Measurements from ENCODE around the gene SHISA6.

SHISA6 gene

DNA sequence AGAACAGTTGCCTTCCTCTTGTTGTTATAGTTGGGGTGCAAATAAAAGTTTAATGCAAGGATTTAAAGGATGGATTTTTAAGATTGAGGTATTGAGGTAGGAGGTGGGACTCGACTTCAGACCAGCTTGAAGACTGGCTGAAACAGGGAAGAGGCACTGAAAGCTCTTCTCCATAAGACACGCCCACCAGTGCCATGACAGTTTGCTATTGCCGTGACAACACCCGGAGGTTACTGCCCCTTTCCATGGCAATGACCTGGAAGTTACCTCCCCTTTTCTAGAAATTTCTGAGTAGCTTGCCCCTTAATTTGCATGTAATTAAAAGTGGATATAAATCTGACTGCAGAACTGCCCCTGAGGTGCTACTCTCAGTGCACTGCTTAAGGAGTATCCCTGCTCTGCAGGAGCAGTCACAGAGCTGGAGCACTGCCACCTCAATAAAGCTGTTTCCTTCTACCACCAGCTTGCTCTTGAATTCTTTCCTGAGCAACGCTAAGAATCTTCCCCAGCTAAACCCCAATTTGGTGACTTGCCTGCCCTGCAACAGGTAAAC lies 122.6 kb downstream of the SHISA6 start:
- in situ Hi-C loops (cut with MboI; ENCODE audit: low pct_unique_long_range_greater_than_20kb, low sequenced_read_pairs, unreplicated experiment): no loop called here
- no peak for DNase-seq (ENCODE audit: low spot score)
- TF ChIP-seq, protein P1, sequence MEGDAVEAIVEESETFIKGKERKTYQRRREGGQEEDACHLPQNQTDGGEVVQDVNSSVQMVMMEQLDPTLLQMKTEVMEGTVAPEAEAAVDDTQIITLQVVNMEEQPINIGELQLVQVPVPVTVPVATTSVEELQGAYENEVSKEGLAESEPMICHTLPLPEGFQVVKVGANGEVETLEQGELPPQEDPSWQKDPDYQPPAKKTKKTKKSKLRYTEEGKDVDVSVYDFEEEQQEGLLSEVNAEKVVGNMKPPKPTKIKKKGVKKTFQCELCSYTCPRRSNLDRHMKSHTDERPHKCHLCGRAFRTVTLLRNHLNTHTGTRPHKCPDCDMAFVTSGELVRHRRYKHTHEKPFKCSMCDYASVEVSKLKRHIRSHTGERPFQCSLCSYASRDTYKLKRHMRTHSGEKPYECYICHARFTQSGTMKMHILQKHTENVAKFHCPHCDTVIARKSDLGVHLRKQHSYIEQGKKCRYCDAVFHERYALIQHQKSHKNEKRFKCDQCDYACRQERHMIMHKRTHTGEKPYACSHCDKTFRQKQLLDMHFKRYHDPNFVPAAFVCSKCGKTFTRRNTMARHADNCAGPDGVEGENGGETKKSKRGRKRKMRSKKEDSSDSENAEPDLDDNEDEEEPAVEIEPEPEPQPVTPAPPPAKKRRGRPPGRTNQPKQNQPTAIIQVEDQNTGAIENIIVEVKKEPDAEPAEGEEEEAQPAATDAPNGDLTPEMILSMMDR (IDR thresholded peaks at IDR 0.05; ENCODE audit: extremely low read depth, insufficient read depth, missing control alignments): no peak

DNA sequence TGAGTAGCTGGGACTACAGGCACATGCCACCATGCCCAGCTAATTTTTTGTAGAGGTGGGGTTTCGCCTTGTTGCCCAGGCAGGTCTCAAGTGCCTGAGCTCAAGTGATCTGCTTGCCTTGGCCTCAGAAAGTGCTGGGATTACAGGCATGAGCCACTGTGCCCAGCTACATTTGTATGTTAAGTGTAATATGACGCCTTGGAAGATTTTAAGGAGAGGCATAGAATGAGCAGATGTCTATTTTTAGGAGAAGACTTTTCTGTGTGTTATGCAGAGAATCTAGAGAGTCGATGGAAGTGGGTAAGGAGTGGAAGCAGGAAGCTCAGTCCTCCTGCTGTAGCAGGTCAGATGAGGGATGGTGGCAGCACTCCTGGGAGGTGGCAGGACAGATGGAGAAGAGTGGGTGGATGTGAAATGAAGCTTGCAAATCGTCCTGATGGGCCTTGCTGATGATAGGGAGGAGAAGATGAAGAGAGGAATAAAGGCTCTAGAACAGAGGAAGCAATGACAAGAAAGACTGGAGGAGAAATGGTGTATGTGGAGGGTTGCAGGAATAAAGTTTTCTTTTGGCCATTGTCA lies 125.3 kb downstream of the SHISA6 start:
- in situ Hi-C loops (cut with MboI; ENCODE audit: low pct_unique_long_range_greater_than_20kb, low sequenced_read_pairs, unreplicated experiment): no loop called here
- no peak for DNase-seq (ENCODE audit: low spot score)
- TF ChIP-seq, protein P1 (IDR thresholded peaks at IDR 0.05; ENCODE audit: extremely low read depth, insufficient read depth, missing control alignments): no peak

DNA sequence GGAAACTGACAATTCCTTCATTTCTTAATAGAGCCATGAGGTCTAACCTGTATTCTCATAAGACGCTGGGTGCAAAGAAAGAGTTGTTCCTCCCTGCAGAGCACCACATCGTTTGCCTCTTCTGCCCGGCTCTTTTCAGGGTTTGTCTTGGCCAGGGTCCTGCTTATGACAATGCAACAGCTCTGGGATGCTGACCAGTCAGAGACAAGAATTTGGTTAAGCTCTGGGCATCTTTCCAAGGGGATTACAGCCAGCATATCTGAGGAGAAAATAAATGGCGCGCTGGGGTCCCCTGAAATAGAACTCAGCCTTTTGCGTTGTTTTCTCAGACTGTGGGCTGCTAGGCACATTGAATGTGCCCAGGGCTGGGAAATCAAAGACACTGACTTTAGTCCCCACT lies 128.6 kb downstream of the SHISA6 start:
- DNase-seq (ENCODE audit: low spot score): no peak
- in situ Hi-C loops (cut with MboI; ENCODE audit: low pct_unique_long_range_greater_than_20kb, low sequenced_read_pairs, unreplicated experiment): no loop called here
- TF ChIP-seq, protein P1 (IDR thresholded peaks at IDR 0.05; ENCODE audit: extremely low read depth, insufficient read depth, missing control alignments): no peak

DNA sequence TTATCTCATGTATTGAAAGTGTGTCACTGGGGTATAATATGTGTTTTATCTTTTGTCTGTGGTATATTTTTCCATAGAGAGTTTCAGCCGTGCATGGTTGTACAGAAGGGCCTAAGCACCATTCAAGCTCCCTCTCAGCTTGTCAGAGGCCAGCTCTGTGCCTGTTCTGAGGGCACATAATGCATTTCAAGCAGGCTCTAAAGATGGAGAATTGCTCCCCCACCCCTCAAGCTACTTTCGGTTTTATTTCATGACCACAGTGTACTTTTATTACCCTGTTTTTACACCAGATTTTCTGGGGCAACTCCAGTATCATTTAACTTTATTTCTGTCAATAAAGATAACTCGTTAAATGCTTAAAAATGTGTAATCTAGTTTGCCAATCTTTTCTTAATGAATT lies 131.7 kb downstream of the SHISA6 start:
- in situ Hi-C loops (cut with MboI; ENCODE audit: low pct_unique_long_range_greater_than_20kb, low sequenced_read_pairs, unreplicated experiment): no loop called here
- no peak for DNase-seq (ENCODE audit: low spot score)
- TF ChIP-seq, protein P1 (IDR thresholded peaks at IDR 0.05; ENCODE audit: extremely low read depth, insufficient read depth, missing control alignments): no peak

DNA sequence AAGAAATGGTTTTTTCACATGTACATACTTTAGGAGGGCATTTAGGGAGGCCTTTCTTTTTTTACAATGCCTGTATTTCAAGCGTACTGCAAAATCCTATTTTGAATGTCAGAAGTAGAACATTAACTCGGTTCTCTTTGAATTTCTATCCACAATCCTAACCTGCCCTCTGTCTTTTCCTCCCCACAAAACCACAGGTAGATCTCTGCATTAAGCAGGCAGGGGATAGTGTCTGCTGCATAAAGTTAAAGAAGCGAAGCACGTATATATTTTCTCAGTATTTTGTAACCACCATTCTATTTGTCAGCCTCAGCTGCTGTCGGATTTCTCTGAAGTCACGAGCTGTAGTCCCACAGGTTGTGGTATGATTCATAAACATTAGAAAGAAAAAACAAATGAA lies 137.5 kb downstream of the SHISA6 start:
- DNase-seq (ENCODE audit: low spot score): no peak
- in situ Hi-C loops (cut with MboI; ENCODE audit: low pct_unique_long_range_greater_than_20kb, low sequenced_read_pairs, unreplicated experiment): no loop called here
- TF ChIP-seq, protein P1 (IDR thresholded peaks at IDR 0.05; ENCODE audit: extremely low read depth, insufficient read depth, missing control alignments): no peak

DNA sequence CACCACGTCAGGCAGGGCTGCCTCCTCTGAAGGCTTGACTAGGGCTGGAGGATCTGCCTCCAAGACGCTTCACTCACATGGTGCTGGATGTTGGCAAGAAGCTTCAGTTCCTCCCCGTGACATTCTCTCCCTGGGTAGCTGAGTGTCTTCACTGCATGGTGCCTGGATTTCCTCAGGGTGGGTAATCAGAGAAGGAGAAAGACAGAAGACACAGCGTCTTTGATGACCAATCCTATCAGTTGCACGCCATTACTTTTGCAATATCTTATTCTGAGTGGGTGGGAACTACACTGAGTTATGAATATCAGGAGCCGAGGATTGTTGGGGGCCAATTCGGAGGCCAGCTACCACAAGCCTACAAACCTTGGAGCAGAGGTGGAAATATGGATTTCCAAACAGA lies 139.7 kb downstream of the SHISA6 start:
- TF ChIP-seq, protein P1 (IDR thresholded peaks at IDR 0.05; ENCODE audit: extremely low read depth, insufficient read depth, missing control alignments): no peak
- no peak for DNase-seq (ENCODE audit: low spot score)
- in situ Hi-C loops (cut with MboI; ENCODE audit: low pct_unique_long_range_greater_than_20kb, low sequenced_read_pairs, unreplicated experiment): no loop called here
